Astrocyte of the spinal cord (primary cell): Measurements from ENCODE around the gene TCAF1.
"Not testable (repeated sequence)": the region's sequence is repeated elsewhere in the genome, so short reads cannot be mapped to it uniquely, and the experiment has no call there.

Experiments used
- DNase-seq: peaks from one replicate; pipeline ENCODE4 v3.0.0; 2011; ENCODE audit warnings: low read depth, low spot score
- H3K4me3 ChIP-seq: 2 replicates; pipeline ENCODE4 v1.5.1; 2011; ENCODE audit warnings: low read depth, mild to moderate bottlenecking, low read length, moderate library complexity
- in situ Hi-C: cut with HindIII; loops from 2 replicates; pipeline ENCODE4 v1.10.0; 2017; ENCODE audit warnings: low sequenced_read_pairs

TCAF1 gene

DNA sequence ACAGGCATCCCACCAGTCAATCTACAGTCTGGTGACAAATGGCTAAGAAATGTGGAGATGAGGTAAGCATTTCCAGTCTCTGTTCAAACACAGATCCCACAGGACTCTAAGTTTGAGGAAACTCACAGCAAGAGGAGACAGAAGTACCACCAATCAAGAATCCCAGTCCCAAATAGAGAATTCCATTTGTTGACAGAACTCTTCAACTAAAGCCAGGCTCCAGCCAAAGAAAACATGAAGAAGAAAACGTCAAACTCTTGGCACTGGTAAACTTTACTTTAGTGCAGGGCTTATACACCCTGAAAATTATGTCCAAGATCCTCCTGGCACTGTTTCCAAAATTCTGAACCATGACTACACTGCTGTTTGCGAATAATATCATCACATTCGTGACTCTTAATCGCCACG, 95.3 kb downstream of the TCAF1 start:
- DNase-seq, H3K4me3 ChIP-seq, in situ Hi-C loops: not testable (repeated sequence)
